ENCODE results near the gene CFAP410. TPM values are rescaled to one million over a fixed set of nuclear protein-coding genes. Genes with fewer than 3 reads are reported as not detected.

CFAP410 gene
- total and polyA plus RNA-seq, 2 donors (not counting 3 experiments of a cell fraction or from before 2014, with no cell fraction given): 7.2 to 12.2 TPM

GRCh38 chr21:44293551-44294231 lies 45.5 kb downstream of the CFAP410 start:
- H3K27me3 ChIP-seq (ENCODE audit: control insufficient read depth in 2 of 2, insufficient read depth in 2 of 2, low read length in 2 of 2): no peaks in the 10 kb centered on the region
- no peak for DNase-seq (ENCODE audit: low read depth, low spot score)
- no peaks in the 10 kb centered on the region for H3K9me3 ChIP-seq (replicated peaks; ENCODE audit: control insufficient read depth, insufficient read depth, low read length)
- H4K20me1 ChIP-seq (replicated peaks; ENCODE audit: control insufficient read depth, extremely low read depth, insufficient read depth, low read length): no peaks in the 10 kb centered on the region
- no TSS peak for BruUV-seq (replicated peaks)
- no peak overlapping the region for H2AFZ ChIP-seq (ENCODE audit: low read depth, low read length)
- no peak overlapping the region for H3K4me2 ChIP-seq (ENCODE audit: insufficient read depth, low read length)
- ChIA-PET CTCF (interaction anchor here (1.9 kb wide), 1 partner anchor 11 kb away, joined by 6 read pairs; no protein-coding TSS in a partner anchor), POLR2A (no interaction called here)
- TF ChIP-seq FOS (IDR thresholded peaks at IDR 0.05; ENCODE audit: borderline replicate concordance, insufficient read depth, low read length) (no peak), GATA2 (IDR thresholded peaks at IDR 0.05; ENCODE audit: insufficient read depth, insufficient read length, low read depth, low read length) (no peak), CTCF (IDR thresholded peaks at IDR 0.05; ENCODE audit: extremely low read depth in 1 of 2, insufficient read depth in 1 of 2, low read depth in 1 of 2, low read length in 2 of 2) (no peak), POLR2A (IDR thresholded peaks at IDR 0.05; ENCODE audit: low read depth, low read length) (no peak), MAX (IDR thresholded peaks at IDR 0.05; ENCODE audit: insufficient read depth, insufficient read length) (no peak), MYC (IDR thresholded peaks at IDR 0.05; ENCODE audit: low read depth, low read length) (no peak), JUN (IDR thresholded peaks at IDR 0.05; ENCODE audit: borderline replicate concordance, insufficient read depth, insufficient read length, low read depth) (no peak), POLR2AphosphoS5 (IDR thresholded peaks at IDR 0.05; ENCODE audit: insufficient read depth, low read depth, low read length) (no peak), EZH2 (IDR thresholded peaks at IDR 0.05; ENCODE audit: borderline replicate concordance, low read depth, low read length, severe bottlenecking) (no peak)
- H3K4me1 ChIP-seq (ENCODE audit: control insufficient read depth, extremely low read depth, insufficient read depth, low read length): no peaks in the 10 kb centered on the region
- dilution Hi-C loops (cut with MboI; ENCODE audit: extremely low pct_ligation_motif_present, low sequenced_read_pairs): no loop called here
- no peak for FAIRE-seq
- intact Hi-C loops (cut with micrococcal nuclease): no loop called here
- H3K9me1 ChIP-seq (replicated peaks; ENCODE audit: control insufficient read depth, extremely low read depth, insufficient read depth, low read length): no peaks in the 10 kb centered on the region
- no peaks in the 10 kb centered on the region for H3K36me3 ChIP-seq (ENCODE audit: control insufficient read depth in 2 of 2, extremely low read depth in 1 of 2, insufficient read depth in 2 of 2, low read length in 2 of 2)
- H3K27ac ChIP-seq (ENCODE audit: insufficient read depth, low read depth, low read length): no peak overlapping the region
- H3K4me3 ChIP-seq (replicated peaks in 1 of 3; ENCODE audit: insufficient read depth in 1 of 3, low read depth in 1 of 3, low read length in 3 of 3): no peak overlapping the region
- no peaks in the 10 kb centered on the region for H3K79me2 ChIP-seq (ENCODE audit: control insufficient read depth, insufficient read depth, low read length)
- no peak overlapping the region for H3K9ac ChIP-seq (replicated peaks; ENCODE audit: extremely low read depth, insufficient read depth, low read length)

Data from endothelial cell of umbilical vein (primary cell).